ENCODE results near the gene STEAP3. TPM values are rescaled to one million over a fixed set of nuclear protein-coding genes. Genes with fewer than 3 reads are reported as not detected.

STEAP3 gene
- total RNA-seq, 3 donors from 2014 or later (not counting 1 experiment from before 2014, with no cell fraction given), result 1.7 to 2.5 (median 2.0) TPM

DNA sequence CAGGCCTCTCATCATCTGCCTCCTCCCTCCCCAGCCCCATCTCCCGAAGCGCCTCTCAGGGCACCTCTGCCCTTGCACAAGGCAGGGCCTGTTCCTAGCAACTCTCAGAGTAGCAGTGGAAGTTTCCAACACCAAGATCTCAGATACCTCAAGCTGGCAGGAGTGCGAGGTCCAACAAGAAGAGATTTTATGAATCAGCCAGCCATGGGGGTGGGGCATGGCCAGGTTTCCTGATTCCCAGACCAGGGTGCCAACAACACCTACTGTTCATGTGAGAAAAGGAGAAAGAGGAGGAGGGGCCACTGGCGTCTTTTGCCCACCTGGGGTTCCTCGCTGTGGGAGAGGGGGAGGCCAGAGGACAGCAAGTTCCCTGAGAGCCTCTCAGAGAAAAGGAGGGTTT, 6.6 kb upstream of the STEAP3 start:
- H3K4me3 ChIP-seq (ENCODE audit: low read length), result no peak overlapping the region
- no peaks in the 10 kb centered on the region for H3K9me3 ChIP-seq (ENCODE audit: control insufficient read depth, insufficient read depth, low read length)
- no peak overlapping the region for H3K27ac Mint-ChIP-seq
- intact Hi-C loops (cut with micrococcal nuclease), result loop anchor here (5.0 kb wide), 1 partner anchor 260 kb away; no protein-coding TSS in a partner anchor
- H3K36me3 ChIP-seq (ENCODE audit: control insufficient read depth, insufficient read depth, low read length), result no peaks in the 10 kb centered on the region
- H3K36me3 Mint-ChIP-seq, result no peaks in the 10 kb centered on the region
- H3K27me3 Mint-ChIP-seq (ENCODE audit: low read depth in 2 of 2), result no peaks in the 10 kb centered on the region
- H3K27me3 ChIP-seq (ENCODE audit: control insufficient read depth, insufficient read depth, low read length), result no peaks in the 10 kb centered on the region
- H3K9me3 Mint-ChIP-seq, result no peaks in the 10 kb centered on the region
- 90% methylated on average over 5 of the region's 5 CpGs for WGBS (ENCODE audit: insufficient coverage)
- H3K4me1 ChIP-seq (ENCODE audit: control insufficient read depth, insufficient read depth, low read length), result peaks cover 8% of the 10 kb centered on the region
- peaks cover 6 to 13% of the 10 kb centered on the region in 2 donors for H3K4me1 Mint-ChIP-seq
- DNase-seq, result no peak
- no peak overlapping the region for H3K27ac ChIP-seq (ENCODE audit: low read length)
- H3K4me3 Mint-ChIP-seq, result no peak overlapping the region
- TF ChIP-seq, protein P1, sequence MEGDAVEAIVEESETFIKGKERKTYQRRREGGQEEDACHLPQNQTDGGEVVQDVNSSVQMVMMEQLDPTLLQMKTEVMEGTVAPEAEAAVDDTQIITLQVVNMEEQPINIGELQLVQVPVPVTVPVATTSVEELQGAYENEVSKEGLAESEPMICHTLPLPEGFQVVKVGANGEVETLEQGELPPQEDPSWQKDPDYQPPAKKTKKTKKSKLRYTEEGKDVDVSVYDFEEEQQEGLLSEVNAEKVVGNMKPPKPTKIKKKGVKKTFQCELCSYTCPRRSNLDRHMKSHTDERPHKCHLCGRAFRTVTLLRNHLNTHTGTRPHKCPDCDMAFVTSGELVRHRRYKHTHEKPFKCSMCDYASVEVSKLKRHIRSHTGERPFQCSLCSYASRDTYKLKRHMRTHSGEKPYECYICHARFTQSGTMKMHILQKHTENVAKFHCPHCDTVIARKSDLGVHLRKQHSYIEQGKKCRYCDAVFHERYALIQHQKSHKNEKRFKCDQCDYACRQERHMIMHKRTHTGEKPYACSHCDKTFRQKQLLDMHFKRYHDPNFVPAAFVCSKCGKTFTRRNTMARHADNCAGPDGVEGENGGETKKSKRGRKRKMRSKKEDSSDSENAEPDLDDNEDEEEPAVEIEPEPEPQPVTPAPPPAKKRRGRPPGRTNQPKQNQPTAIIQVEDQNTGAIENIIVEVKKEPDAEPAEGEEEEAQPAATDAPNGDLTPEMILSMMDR (IDR thresholded peaks at IDR 0.05), result no peak
- ATAC-seq, result no peak

DNA sequence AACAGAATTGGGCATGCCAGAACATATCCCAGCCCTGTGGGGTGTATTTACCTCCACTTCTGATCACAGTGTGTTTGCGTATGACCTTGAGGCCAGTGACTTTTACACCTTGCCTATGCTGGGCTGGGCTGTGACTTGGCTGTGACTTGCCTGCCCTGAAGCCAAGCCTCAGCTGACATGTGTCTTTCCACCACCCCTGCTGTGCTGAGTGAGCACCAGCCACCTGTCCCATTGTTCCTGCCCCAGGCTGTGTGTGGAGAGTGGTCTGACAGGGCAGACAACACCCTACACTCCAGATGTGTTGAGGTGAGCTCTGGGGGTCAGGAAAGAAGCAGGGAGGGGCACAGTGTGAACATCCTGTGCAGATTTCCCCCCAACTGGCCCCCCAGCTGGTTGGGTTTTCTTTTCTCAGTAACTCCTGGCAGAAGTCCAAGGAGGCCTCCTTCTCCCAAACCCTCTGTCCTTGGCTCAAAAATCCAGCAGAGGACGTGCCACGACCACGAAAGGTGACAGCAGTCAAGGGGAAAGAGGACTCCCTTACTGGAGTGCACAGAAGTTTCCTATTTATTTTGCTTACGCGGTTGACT, 5.1 kb upstream of the STEAP3 start:
- DNase-seq, result peak in 1 of 2 donors; percentile 10
- intact Hi-C loops (cut with micrococcal nuclease), result loop anchor here (5.0 kb wide), 1 partner anchor 259 kb away; no protein-coding TSS in a partner anchor

DNA sequence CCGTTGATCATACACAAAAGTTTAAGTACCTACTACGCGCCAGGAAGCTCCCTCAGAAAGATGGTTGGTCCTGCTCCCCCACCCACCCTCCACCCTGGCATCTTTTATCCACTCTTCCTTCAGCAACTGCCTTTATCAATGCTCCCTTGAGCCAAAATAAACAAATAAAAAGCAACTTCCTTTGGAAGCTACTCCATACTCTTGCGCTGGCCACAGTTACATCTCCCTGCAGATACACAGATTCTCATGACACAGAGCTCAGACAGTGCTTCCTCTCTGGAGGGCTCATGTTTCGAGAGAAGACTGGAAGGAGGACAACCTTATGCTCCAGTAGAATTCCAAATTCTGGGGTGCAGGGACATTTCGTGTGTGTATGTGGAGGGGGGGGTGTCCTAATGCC, 3.8 kb upstream of the STEAP3 start:
- Histone ChIP-seq H3K9me3 (ENCODE audit: control insufficient read depth, insufficient read depth, low read length) (no peaks in the 10 kb centered on the region), H3K27me3 (ENCODE audit: control insufficient read depth, insufficient read depth, low read length) (no peaks in the 10 kb centered on the region), H3K4me1 (ENCODE audit: control insufficient read depth, insufficient read depth, low read length) (peaks cover 20% of the 10 kb centered on the region), H3K4me3 (ENCODE audit: low read length) (no peak overlapping the region), H3K27ac (ENCODE audit: low read length) (no peak overlapping the region), H3K36me3 (ENCODE audit: control insufficient read depth, insufficient read depth, low read length) (no peaks in the 10 kb centered on the region)
- Mint-ChIP-seq H3K9me3 (no peaks in the 10 kb centered on the region), H3K4me1 (peaks cover 6 to 13% of the 10 kb centered on the region in 2 donors), H3K27ac (no peak overlapping the region), H3K36me3 (no peaks in the 10 kb centered on the region), H3K4me3 (no peak overlapping the region), H3K27me3 (ENCODE audit: low read depth in 2 of 2) (no peaks in the 10 kb centered on the region)
- no peak for DNase-seq
- WGBS (ENCODE audit: insufficient coverage), result 78% methylated on average over 6 of the region's 6 CpGs
- ATAC-seq, result no peak
- intact Hi-C loops (cut with micrococcal nuclease), result loop anchor here (5.0 kb wide), 1 partner anchor 257 kb away; no protein-coding TSS in a partner anchor
- TF ChIP-seq, protein P1 (IDR thresholded peaks at IDR 0.05), result no peak

More for the DNA sequence above, 5.1 kb upstream of the STEAP3 start:
- Mint-ChIP-seq H3K36me3 (no peaks in the 10 kb centered on the region), H3K9me3 (no peaks in the 10 kb centered on the region), H3K27me3 (ENCODE audit: low read depth in 2 of 2) (no peaks in the 10 kb centered on the region), H3K4me1 (peaks cover 6 to 13% of the 10 kb centered on the region in 2 donors), H3K27ac (peak overlapping the region in 1 of 2 donors; percentile 57), H3K4me3 (no peak overlapping the region)
- H3K9me3 ChIP-seq (ENCODE audit: control insufficient read depth, insufficient read depth, low read length), result no peaks in the 10 kb centered on the region
- H3K27me3 ChIP-seq (ENCODE audit: control insufficient read depth, insufficient read depth, low read length), result no peaks in the 10 kb centered on the region
- WGBS (ENCODE audit: insufficient coverage), result 40% methylated on average over 6 of the region's 6 CpGs
- peak in 1 of 3 donors; percentile 45 for ATAC-seq
- H3K4me1 ChIP-seq (ENCODE audit: control insufficient read depth, insufficient read depth, low read length), result peaks cover 13% of the 10 kb centered on the region
- TF ChIP-seq, protein P1 (IDR thresholded peaks at IDR 0.05), result no peak
- no peak overlapping the region for H3K4me3 ChIP-seq (ENCODE audit: low read length)
- no peaks in the 10 kb centered on the region for H3K36me3 ChIP-seq (ENCODE audit: control insufficient read depth, insufficient read depth, low read length)
- no peak overlapping the region for H3K27ac ChIP-seq (ENCODE audit: low read length)
